Thyroid gland (tissue), 4 donors: ENCODE results near the gene ADCY3. TPM values are rescaled to one million over a fixed set of nuclear protein-coding genes. Genes with fewer than 3 reads are reported as not detected.

Source experiments
- DNase-seq, 2 donors: peaks; one replicate each; pipeline ENCODE4 v3.0.0-alpha.2; 2019
- H3K27ac ChIP-seq, 3 donors: fragments of 200-600 bp; sonication (generic); 1 replicate in 2 of 3; 2 replicates in 1 of 3; pipeline ENCODE4 v1.5.1; 2016 to 2019; ENCODE audit warnings: mild to moderate bottlenecking in 1 of 3, moderate library complexity in 1 of 3
- H3K27me3 ChIP-seq: fragments of 200-600 bp; sonication (generic); one replicate; pipeline ENCODE4 v1.5.1; 2019
- H3K36me3 ChIP-seq, 2 donors: fragments of 200-600 bp; sonication (generic); one replicate each; pipeline ENCODE4 v1.5.1; 2016 to 2019
- H3K4me1 ChIP-seq, 2 donors: fragments of 200-600 bp; sonication (generic); one replicate each; pipeline ENCODE4 v1.5.1; 2017 to 2019
- H3K4me3 ChIP-seq, 3 donors: fragments of 200-600 bp; sonication (generic); replicated peaks in 1 of 3; 1 replicate in 2 of 3; 2 replicates in 1 of 3; pipeline ENCODE4 v1.5.1; 2016; ENCODE audit warnings: mild to moderate bottlenecking in 1 of 3
- H3K9me3 ChIP-seq: fragments of 200-600 bp; sonication (generic); one replicate; pipeline ENCODE4 v1.5.1; 2017
- CTCF ChIP-seq, 6 experiments: fragments of 200-600 bp in 3 of 6; fragments of 450-650 bp in 3 of 6; sonication (generic) in 3 of 6; IDR thresholded peaks; one replicate each; pipeline ENCODE4 v1.5.1; 2016 to 2019; ENCODE audit warnings: antibody characterized with exemption in 6 of 6, mild to moderate bottlenecking in 2 of 6, inconsistent platforms in 1 of 6, moderate library complexity in 1 of 6
- POLR2A ChIP-seq, 2 donors: fragments of 450-650 bp; IDR thresholded peaks; one replicate each; pipeline ENCODE4 v1.6.1; 2017; ENCODE audit warnings: antibody characterized with exemption in 2 of 2, mild to moderate bottlenecking in 2 of 2, moderate library complexity in 1 of 2
- WGBS, 2 donors: methylation state at CpG; one replicate each; pipeline ENCODE4 v1.1.5; 2017; 5-methylcytosine and 5-hydroxymethylcytosine counted together
- intact Hi-C: fragments of 100-400 bp; cut with DNase I; formaldehyde crosslinking; loops from one replicate; pipeline ENCODE4 v1.15.1; 2023
- total RNA-seq, 4 donors: library from RNA; depleted of rRNA; stranded (reverse); fragments of >200 nt; gene quantifications; one replicate each; pipeline ENCODE4 v1.2.3, GENCODE V29; 2016

ADCY3 gene
- total RNA-seq, 4 donors from 2014 or later: 17.5 to 38.7 (median 29.2) TPM

GRCh38 chr2:24937236-24937635 lies 17.2 kb upstream of the ADCY3 start:
- Histone ChIP-seq H3K4me1 (no peaks in the 10 kb centered on the region), H3K9me3 (no peaks in the 10 kb centered on the region), H3K27me3 (no peaks in the 10 kb centered on the region), H3K27ac (no peak overlapping the region), H3K4me3 (no peak overlapping the region), H3K36me3 (no peaks in the 10 kb centered on the region)
- 95 to 98% methylated on average over 2 of the region's 2 CpGs for WGBS, 2 donors
- no peak for TF ChIP-seq POLR2A (IDR thresholded peaks at IDR 0.05)
- TF ChIP-seq CTCF (IDR thresholded peaks at IDR 0.05): no peak
- intact Hi-C loops: no loop called here
- DNase-seq: no peak

GRCh38 chr2:24935145-24935544 lies 15.1 kb upstream of the ADCY3 start:
- 88 to 90% methylated on average over 5 of the region's 5 CpGs for WGBS, 2 donors
- Histone ChIP-seq H3K9me3 (no peaks in the 10 kb centered on the region), H3K4me3 (no peak overlapping the region), H3K4me1 (no peaks in the 10 kb centered on the region), H3K27ac (no peak overlapping the region), H3K36me3 (no peaks in the 10 kb centered on the region), H3K27me3 (no peaks in the 10 kb centered on the region)
- TF ChIP-seq POLR2A (IDR thresholded peaks at IDR 0.05): no peak
- TF ChIP-seq CTCF (IDR thresholded peaks at IDR 0.05): no peak
- no peak for DNase-seq
- intact Hi-C loops: no loop called here

GRCh38 chr2:24932715-24933114 lies 12.7 kb upstream of the ADCY3 start:
- Histone ChIP-seq H3K4me3 (no peak overlapping the region), H3K27me3 (no peaks in the 10 kb centered on the region), H3K9me3 (no peaks in the 10 kb centered on the region), H3K36me3 (no peaks in the 10 kb centered on the region), H3K27ac (no peak overlapping the region), H3K4me1 (no peaks in the 10 kb centered on the region)
- intact Hi-C loops: no loop called here
- TF ChIP-seq POLR2A (IDR thresholded peaks at IDR 0.05): no peak
- no peak for TF ChIP-seq CTCF (IDR thresholded peaks at IDR 0.05)
- DNase-seq: no peak
- 93 to 96% methylated on average over 5 of the region's 5 CpGs for WGBS, 2 donors

- TF ChIP-seq CTCF (IDR thresholded peaks at IDR 0.05): no peak
These were observed 10.7 kb upstream of the ADCY3 start for GRCh38 chr2:24930768-24931167.

GRCh38 chr2:24929230-24929629 lies 9.2 kb upstream of the ADCY3 start:
- intact Hi-C loops: no loop called here
- Histone ChIP-seq H3K36me3 (no peaks in the 10 kb centered on the region), H3K9me3 (no peaks in the 10 kb centered on the region), H3K4me1 (no peaks in the 10 kb centered on the region), H3K27me3 (no peaks in the 10 kb centered on the region), H3K27ac (no peak overlapping the region), H3K4me3 (no peak overlapping the region)
- TF ChIP-seq CTCF (IDR thresholded peaks at IDR 0.05): no peak
- no peak for TF ChIP-seq POLR2A (IDR thresholded peaks at IDR 0.05)
- no peak for DNase-seq
- 89 to 96% methylated on average over 3 of the region's 3 CpGs for WGBS, 2 donors

More at GRCh38 chr2:24930768-24931167, 10.7 kb upstream of the ADCY3 start:
- H3K9me3 ChIP-seq: no peaks in the 10 kb centered on the region
- intact Hi-C loops: no loop called here
- no peak overlapping the region for H3K4me3 ChIP-seq
- H3K36me3 ChIP-seq: no peaks in the 10 kb centered on the region
- H3K27me3 ChIP-seq: no peaks in the 10 kb centered on the region
- H3K4me1 ChIP-seq: no peaks in the 10 kb centered on the region
- no peak overlapping the region for H3K27ac ChIP-seq
- WGBS, 2 donors: 46 to 50% methylated on average over 6 of the region's 6 CpGs
- no peak for DNase-seq
